LNCaP clone FGC (cell line): ENCODE measurements around the gene KIF25.

Experiments used
- DNase-seq: peaks from one replicate; pipeline ENCODE4 v3.0.0-alpha.2; 2011; ENCODE audit warnings: low read depth
- H3K4me3 ChIP-seq: 2 replicates; pipeline ENCODE4 v1.5.1; 2011; ENCODE audit warnings: mild to moderate bottlenecking, low read depth, low read length, control low read depth
- CTCF ChIP-seq: IDR thresholded peaks from 2 replicates; pipeline ENCODE4 v1.5.1; 2012; ENCODE audit warnings: mild to moderate bottlenecking; ENCODE audit not compliant: control insufficient read depth, insufficient read depth; ENCODE audit errors: extremely low read depth

KIF25 gene

GRCh38 chr6:167988154-167988495 is 9.3 kb upstream of the KIF25 start:
- DNase-seq = no peak
- no peak for TF ChIP-seq CTCF
- no peak overlapping the region for H3K4me3 ChIP-seq

- no peak overlapping the region for H3K4me3 ChIP-seq
- no peak for DNase-seq
- TF ChIP-seq CTCF = no peak
Observed at GRCh38 chr6:167988945-167989841, 8.3 kb upstream of the KIF25 start.

- no peak overlapping the region for H3K4me3 ChIP-seq
- DNase-seq = no peak
- no peak for TF ChIP-seq CTCF
Observed at GRCh38 chr6:167990016-167990945, 7.2 kb upstream of the KIF25 start.

GRCh38 chr6:167993169-167993568 is 4.3 kb upstream of the KIF25 start:
- no peak overlapping the region for H3K4me3 ChIP-seq
- no peak for DNase-seq
- TF ChIP-seq CTCF = no peak

GRCh38 chr6:167993831-167994230 is 3.6 kb upstream of the KIF25 start:
- no peak overlapping the region for H3K4me3 ChIP-seq
- DNase-seq = no peak
- no peak for TF ChIP-seq CTCF

- no peak overlapping the region for H3K4me3 ChIP-seq
Observed at GRCh38 chr6:167995302-167995701, 2.2 kb upstream of the KIF25 start.

More at GRCh38 chr6:167995302-167995701, 2.2 kb upstream of the KIF25 start:
- no peak for TF ChIP-seq CTCF
- no peak for DNase-seq
